Lower lobe of right lung (tissue), 2 donors: Measurements from ENCODE around the gene SHISAL1. TPM values are rescaled to one million over a fixed set of nuclear protein-coding genes. Genes with fewer than 3 reads are reported as not detected.

Source experiments
- ATAC-seq, 2 donors: fragments of 200-7000 bp; cut with Tn5 transposase; one replicate each; pipeline ENCODE4 v1.9.1; 2020 to 2022; ENCODE audit warnings: mild to moderate bottlenecking in 2 of 2, moderate library complexity in 2 of 2
- DNase-seq: peaks from one replicate; pipeline ENCODE4 v3.0.0-alpha.2; 2020
- H3K27ac ChIP-seq: fragments of 200-600 bp; one replicate; pipeline ENCODE4 v1.8.0; 2022
- H3K27me3 ChIP-seq: fragments of 200-600 bp; one replicate; pipeline ENCODE4 v1.8.0; 2022; ENCODE audit warnings: low read depth
- H3K36me3 ChIP-seq: fragments of 200-600 bp; one replicate; pipeline ENCODE4 v1.8.0; 2022; ENCODE audit warnings: mild to moderate bottlenecking
- H3K4me1 ChIP-seq: fragments of 200-600 bp; one replicate; pipeline ENCODE4 v1.8.0; 2022
- H3K4me3 ChIP-seq: fragments of 200-600 bp; one replicate; pipeline ENCODE4 v1.8.0; 2022; ENCODE audit warnings: mild to moderate bottlenecking
- H3K9me3 ChIP-seq: fragments of 200-600 bp; one replicate; pipeline ENCODE4 v1.8.0; 2022
- intact Hi-C: fragments of 100-400 bp; cut with DNase I; formaldehyde crosslinking; loops from one replicate; pipeline ENCODE4 v1.11.0; 2022
- long read RNA-seq: library from polyadenylated mRNA; unstranded; transcript quantifications from one replicate; pipeline ENCODE4 v2.0.0, GENCODE V29; 2021
- total RNA-seq: library from RNA; stranded (reverse); fragmentation: NEBNext Ultra II Directional; extraction: Animal tissue kit (Norgen Biotek cat#: 25700); gene quantifications from one replicate; pipeline ENCODE4 v1.2.1, GENCODE V29; 2021
- TF ChIP-seq, protein P1 (sequence below): fragments of 200-600 bp; IDR thresholded peaks from one replicate; pipeline ENCODE4 v1.8.0; 2022; ENCODE audit warnings: antibody characterized with exemption, mild to moderate bottlenecking
- donor health status: DM: no; HTN: yes; CAD: no; lungs with severe emphysema.

The SHISAL1 gene
- total RNA-seq = 0.32 TPM
- long read RNA-seq = 0 reads

DNA sequence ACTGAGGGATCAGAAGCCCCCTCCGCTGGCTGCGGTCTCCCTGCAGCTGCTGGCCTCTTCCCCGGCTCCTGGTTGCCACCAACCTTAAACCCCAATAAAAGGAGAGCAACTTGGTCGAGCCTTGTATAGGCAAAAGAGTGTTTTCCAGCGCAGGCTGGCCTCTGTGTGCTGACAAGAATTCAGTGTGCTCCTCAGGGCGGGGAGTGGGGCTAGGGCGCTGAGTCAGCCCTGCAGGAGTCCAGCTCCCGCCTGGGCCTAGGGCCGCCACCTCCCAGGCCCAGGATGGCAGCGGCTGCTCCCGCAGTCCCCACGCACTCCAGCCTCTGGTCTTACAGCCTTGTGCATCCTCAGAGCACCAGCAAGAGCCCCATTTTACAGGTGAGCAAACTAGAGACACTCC is at the start of gene SHISAL1:
TSS of gene SHISAL1 (minus strand) at position 186 of the 400 bp plus-strand sequence. CDS start 12,006 bp downstream, outside the sequence.
- DNase-seq (no peak), ATAC-seq (no peak)
- H3K27me3 ChIP-seq = no peaks in the 10 kb centered on the region
- H3K9me3 ChIP-seq = no peaks in the 10 kb centered on the region
- H3K27ac ChIP-seq = no peak within 1 kb of the TSS
- H3K4me1 ChIP-seq = peaks cover 9% of the 10 kb centered on the region
- H3K4me3 ChIP-seq = no peak within 1 kb of the TSS
- intact Hi-C loops = no loop called here
- TF ChIP-seq, protein P1, sequence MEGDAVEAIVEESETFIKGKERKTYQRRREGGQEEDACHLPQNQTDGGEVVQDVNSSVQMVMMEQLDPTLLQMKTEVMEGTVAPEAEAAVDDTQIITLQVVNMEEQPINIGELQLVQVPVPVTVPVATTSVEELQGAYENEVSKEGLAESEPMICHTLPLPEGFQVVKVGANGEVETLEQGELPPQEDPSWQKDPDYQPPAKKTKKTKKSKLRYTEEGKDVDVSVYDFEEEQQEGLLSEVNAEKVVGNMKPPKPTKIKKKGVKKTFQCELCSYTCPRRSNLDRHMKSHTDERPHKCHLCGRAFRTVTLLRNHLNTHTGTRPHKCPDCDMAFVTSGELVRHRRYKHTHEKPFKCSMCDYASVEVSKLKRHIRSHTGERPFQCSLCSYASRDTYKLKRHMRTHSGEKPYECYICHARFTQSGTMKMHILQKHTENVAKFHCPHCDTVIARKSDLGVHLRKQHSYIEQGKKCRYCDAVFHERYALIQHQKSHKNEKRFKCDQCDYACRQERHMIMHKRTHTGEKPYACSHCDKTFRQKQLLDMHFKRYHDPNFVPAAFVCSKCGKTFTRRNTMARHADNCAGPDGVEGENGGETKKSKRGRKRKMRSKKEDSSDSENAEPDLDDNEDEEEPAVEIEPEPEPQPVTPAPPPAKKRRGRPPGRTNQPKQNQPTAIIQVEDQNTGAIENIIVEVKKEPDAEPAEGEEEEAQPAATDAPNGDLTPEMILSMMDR = no peak
- H3K36me3 ChIP-seq = no peaks in the 10 kb centered on the region

DNA sequence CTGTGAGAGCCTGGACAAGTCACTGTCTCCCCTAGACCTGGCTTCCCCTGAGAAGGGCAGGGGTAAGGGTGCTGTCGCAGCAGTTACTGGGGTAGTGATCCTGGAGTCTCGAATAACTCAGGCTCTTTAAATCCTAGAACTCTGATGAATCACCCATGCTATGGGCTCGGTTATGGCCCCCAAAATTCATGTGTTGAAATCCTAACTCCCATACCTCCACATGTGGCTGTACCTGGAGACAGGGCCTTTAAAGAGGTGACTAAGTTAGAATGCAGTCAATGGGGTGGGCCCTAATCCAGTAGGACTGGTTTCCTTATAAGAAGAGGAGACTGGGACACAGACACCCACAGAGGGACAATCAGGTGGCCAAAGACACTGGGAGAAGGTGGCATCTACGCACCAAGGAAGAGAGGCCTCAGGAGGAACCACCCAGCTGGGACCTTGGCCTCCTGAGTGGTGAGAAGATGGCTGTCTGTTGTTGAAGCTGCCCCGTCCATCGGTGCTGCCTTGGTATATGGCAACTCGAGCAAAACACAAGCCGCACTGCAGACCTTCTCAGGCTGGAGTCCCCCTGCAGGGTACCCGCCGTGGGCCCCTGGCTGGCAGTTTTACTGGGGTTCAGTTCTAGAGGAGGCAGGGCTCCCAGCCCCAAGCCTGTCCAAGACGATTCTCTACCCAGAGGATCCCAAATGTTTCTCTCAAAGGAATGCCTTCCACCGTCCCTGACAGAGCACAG is 48.8 kb upstream of the SHISAL1 start:
- DNase-seq (peak; percentile 30), ATAC-seq (no peak)
- Histone ChIP-seq H3K36me3 (no peaks in the 10 kb centered on the region), H3K9me3 (no peaks in the 10 kb centered on the region), H3K4me3 (no peak overlapping the region), H3K4me1 (peaks cover 26% of the 10 kb centered on the region), H3K27me3 (peaks cover 4% of the 10 kb centered on the region), H3K27ac (no peak overlapping the region)
- intact Hi-C loops = no loop called here
- TF ChIP-seq, protein P1 = no peak

DNA sequence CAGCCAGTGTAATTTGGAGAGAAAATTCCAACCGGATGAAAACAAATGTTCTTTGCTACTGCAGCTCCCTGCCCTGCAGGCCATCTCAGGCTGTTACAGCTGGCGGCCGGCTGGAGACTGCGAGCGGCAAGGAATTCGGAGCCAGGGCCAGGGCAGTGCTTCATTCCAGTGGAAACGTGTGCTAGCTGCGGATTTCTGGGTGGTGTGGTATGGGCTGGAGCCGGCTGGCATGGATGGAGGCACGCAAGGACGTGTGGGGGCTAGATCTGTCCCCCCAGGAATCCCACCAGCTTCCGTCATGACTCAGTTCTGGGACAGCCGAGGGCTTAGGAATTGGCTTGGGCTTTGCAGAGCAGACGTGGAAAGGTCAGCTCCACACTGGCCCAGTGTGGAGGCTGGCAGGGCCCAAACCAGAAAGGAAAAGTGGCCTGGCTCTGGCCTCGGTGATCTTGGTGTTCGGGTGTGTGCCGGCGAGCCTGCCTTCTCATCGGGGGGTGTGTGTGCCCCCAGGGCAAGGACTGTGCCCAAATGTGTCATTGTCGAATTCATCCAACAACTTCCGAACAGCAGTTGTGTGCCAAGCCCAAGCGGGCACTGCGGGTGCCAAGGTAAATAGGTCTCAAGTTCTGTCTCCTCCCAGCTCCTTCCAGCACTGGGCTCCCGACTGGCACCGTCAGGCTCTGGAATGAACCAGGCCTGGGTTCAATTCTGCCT is 48.1 kb upstream of the SHISAL1 start:
- H3K27ac ChIP-seq = no peak overlapping the region
- H3K36me3 ChIP-seq = no peaks in the 10 kb centered on the region
- DNase-seq (peak; percentile 51), ATAC-seq (peak; percentile 26 to 39)
- no peak overlapping the region for H3K4me3 ChIP-seq
- peaks cover 4% of the 10 kb centered on the region for H3K27me3 ChIP-seq
- peaks cover 26% of the 10 kb centered on the region for H3K4me1 ChIP-seq
- H3K9me3 ChIP-seq = no peaks in the 10 kb centered on the region
- TF ChIP-seq, protein P1 = peak; percentile 23
- intact Hi-C loops = no loop called here

DNA sequence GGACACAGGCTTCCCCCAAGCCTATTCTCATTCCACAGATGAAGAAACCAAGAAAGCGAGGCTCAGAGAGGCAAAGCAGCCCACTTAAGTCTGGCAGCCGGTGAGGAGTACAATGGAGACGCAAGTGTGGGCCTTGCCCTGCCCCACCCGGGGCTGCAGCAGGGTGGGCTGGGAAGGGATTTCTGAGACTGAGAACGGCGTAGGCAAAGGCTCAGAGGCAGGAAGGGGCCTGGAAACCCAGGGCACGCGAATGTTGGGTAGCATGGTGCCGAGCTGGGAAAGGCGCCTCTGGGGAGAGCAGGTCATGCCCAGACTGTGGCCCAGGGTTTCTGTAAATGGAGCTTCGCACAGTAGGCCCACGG is 47.5 kb upstream of the SHISAL1 start:
- Histone ChIP-seq H3K27ac (no peak overlapping the region), H3K36me3 (no peaks in the 10 kb centered on the region), H3K4me1 (peaks cover 26% of the 10 kb centered on the region), H3K9me3 (no peaks in the 10 kb centered on the region), H3K4me3 (no peak overlapping the region), H3K27me3 (peaks cover 4% of the 10 kb centered on the region)
- ATAC-seq (no peak), DNase-seq (no peak)
- intact Hi-C loops = no loop called here
- TF ChIP-seq, protein P1 = no peak

DNA sequence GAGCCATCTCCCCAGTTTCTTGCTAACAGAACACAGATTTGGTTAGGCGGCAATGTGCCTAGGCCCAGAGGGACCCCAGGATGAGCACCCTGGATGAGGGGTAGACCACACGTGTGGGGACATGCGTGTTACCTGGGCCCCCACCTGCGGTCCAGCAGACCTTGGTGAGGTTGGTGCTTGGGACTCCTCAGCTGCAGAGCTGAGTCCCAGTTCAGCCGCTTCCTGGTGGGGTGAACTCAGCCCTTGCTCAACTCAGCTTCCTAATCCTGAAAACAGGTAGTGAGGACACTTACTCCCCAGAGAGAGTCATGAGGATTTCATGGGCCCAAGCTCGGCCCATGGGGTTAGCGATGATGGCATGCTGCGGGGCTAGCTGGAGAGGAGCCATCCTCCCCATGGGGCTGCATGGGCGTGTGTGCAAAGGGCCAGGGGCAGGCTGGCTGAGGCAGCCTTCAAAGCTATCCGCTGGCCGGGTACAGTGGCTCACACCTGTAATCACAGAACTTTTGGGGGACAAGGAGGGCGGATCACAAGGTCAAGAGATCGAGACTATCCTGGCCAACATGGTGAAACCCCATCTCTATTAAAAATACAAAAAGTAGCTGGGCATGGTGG is 46.9 kb upstream of the SHISAL1 start:
- H3K4me3 ChIP-seq = no peak overlapping the region
- H3K4me1 ChIP-seq = peaks cover 26% of the 10 kb centered on the region
- ATAC-seq (no peak), DNase-seq (peak; percentile 21)
- H3K27ac ChIP-seq = no peak overlapping the region
- no peaks in the 10 kb centered on the region for H3K9me3 ChIP-seq
- TF ChIP-seq, protein P1 = no peak
- H3K36me3 ChIP-seq = no peaks in the 10 kb centered on the region
- intact Hi-C loops = no loop called here
- peaks cover 4% of the 10 kb centered on the region for H3K27me3 ChIP-seq
